ENCODE measurements around the gene CEP192. TPM values are rescaled to one million over a fixed set of nuclear protein-coding genes. Genes with fewer than 3 reads are reported as not detected.

CEP192 gene
- total RNA-seq, 1 donor from 2014 or later = 58.7 TPM

- H3K9me3 Mint-ChIP-seq = peaks cover 4% of the 10 kb centered on the region
- Histone ChIP-seq H3K27ac (no peak overlapping the region), H3K27me3 (no peaks in the 10 kb centered on the region), H3K79me2 (ENCODE audit: low read depth) (peaks cover 45% of the 10 kb centered on the region), H3K4me2 (no peak overlapping the region), H4K20me1 (ENCODE audit: low read depth) (no peaks in the 10 kb centered on the region), H2AFZ (replicated peaks) (no peak overlapping the region), H3F3A (ENCODE audit: low read depth) (no peaks in the 10 kb centered on the region), H3K36me3 (peaks cover 35% of the 10 kb centered on the region), H3K9me3 (ENCODE audit: low read depth) (no peaks in the 10 kb centered on the region), H3K4me1 (peaks cover 3% of the 10 kb centered on the region), H3K9ac (no peak overlapping the region), H3K4me3 (no peak overlapping the region)
- no peaks in the 10 kb centered on the region for H3K4me1 Mint-ChIP-seq
- no peak overlapping the region for H3K4me3 Mint-ChIP-seq
- peaks cover 50% of the 10 kb centered on the region for H3K36me3 Mint-ChIP-seq
- TF ChIP-seq EZH2phosphoT487 (IDR thresholded peaks at IDR 0.05) (no peak), EZH2 (IDR thresholded peaks at IDR 0.05) (no peak)
- TF ChIP-seq, protein P1, sequence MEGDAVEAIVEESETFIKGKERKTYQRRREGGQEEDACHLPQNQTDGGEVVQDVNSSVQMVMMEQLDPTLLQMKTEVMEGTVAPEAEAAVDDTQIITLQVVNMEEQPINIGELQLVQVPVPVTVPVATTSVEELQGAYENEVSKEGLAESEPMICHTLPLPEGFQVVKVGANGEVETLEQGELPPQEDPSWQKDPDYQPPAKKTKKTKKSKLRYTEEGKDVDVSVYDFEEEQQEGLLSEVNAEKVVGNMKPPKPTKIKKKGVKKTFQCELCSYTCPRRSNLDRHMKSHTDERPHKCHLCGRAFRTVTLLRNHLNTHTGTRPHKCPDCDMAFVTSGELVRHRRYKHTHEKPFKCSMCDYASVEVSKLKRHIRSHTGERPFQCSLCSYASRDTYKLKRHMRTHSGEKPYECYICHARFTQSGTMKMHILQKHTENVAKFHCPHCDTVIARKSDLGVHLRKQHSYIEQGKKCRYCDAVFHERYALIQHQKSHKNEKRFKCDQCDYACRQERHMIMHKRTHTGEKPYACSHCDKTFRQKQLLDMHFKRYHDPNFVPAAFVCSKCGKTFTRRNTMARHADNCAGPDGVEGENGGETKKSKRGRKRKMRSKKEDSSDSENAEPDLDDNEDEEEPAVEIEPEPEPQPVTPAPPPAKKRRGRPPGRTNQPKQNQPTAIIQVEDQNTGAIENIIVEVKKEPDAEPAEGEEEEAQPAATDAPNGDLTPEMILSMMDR (IDR thresholded peaks at IDR 0.05) = no peak
- no peak for DNase-seq (ENCODE audit: low spot score)
- no peaks in the 10 kb centered on the region for H3K27me3 Mint-ChIP-seq (ENCODE audit: insufficient read depth, low read depth)
- H3K27ac Mint-ChIP-seq = no peak overlapping the region
Measured at GRCh38 chr18:13022644-13023043, 31.5 kb downstream of the CEP192 start.

DNA sequence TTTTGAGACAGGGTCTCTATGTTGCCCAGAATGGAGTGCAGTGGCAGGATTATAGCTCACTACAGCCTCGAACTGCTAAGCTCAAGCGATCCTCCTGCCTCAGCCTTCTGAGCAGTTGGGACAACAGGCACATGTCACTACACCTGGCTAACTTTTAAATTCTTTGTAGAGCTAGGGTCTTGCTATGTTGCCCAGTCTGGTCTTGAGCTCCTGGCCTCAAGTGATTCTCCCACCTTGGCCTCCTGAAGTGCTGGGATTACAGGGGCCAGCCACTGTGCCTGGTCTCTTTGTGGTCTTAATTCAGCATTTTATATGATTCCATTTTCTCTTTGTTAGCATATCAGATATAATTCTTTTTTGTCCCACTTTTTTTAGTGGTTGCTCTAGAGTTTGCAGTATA lies 34.1 kb downstream of the CEP192 start:
- H3K4me1 Mint-ChIP-seq = no peaks in the 10 kb centered on the region
- Histone ChIP-seq H3K9me3 (ENCODE audit: low read depth) (no peaks in the 10 kb centered on the region), H3K79me2 (ENCODE audit: low read depth) (peaks cover 48% of the 10 kb centered on the region), H3K4me3 (no peak overlapping the region), H3K4me1 (peaks cover 3% of the 10 kb centered on the region), H3K9ac (no peak overlapping the region), H3F3A (ENCODE audit: low read depth) (no peaks in the 10 kb centered on the region), H3K4me2 (no peak overlapping the region), H4K20me1 (ENCODE audit: low read depth) (no peaks in the 10 kb centered on the region), H2AFZ (replicated peaks) (no peak overlapping the region), H3K27ac (no peak overlapping the region), H3K36me3 (peaks cover 29% of the 10 kb centered on the region), H3K27me3 (no peaks in the 10 kb centered on the region)
- H3K9me3 Mint-ChIP-seq = peaks cover 4% of the 10 kb centered on the region
- H3K4me3 Mint-ChIP-seq = no peak overlapping the region
- DNase-seq (ENCODE audit: low spot score) = no peak
- peaks cover 44% of the 10 kb centered on the region for H3K36me3 Mint-ChIP-seq
- H3K27me3 Mint-ChIP-seq (ENCODE audit: insufficient read depth, low read depth) = no peaks in the 10 kb centered on the region
- no peak overlapping the region for H3K27ac Mint-ChIP-seq
- TF ChIP-seq EZH2 (IDR thresholded peaks at IDR 0.05) = no peak
- TF ChIP-seq EZH2phosphoT487 (IDR thresholded peaks at IDR 0.05) = no peak
- TF ChIP-seq, protein P1 (IDR thresholded peaks at IDR 0.05) = no peak

- no peak overlapping the region for H3K9ac ChIP-seq
- H3K27me3 Mint-ChIP-seq (ENCODE audit: insufficient read depth, low read depth) = no peaks in the 10 kb centered on the region
- no peak overlapping the region for H3K27ac ChIP-seq
- no peaks in the 10 kb centered on the region for H3K9me3 ChIP-seq (ENCODE audit: low read depth)
- no peaks in the 10 kb centered on the region for H3F3A ChIP-seq (ENCODE audit: low read depth)
- H3K79me2 ChIP-seq (ENCODE audit: low read depth) = peaks cover 46% of the 10 kb centered on the region
- peaks cover 4% of the 10 kb centered on the region for H3K9me3 Mint-ChIP-seq
- no peak overlapping the region for H3K27ac Mint-ChIP-seq
- peaks cover 24% of the 10 kb centered on the region for H3K36me3 ChIP-seq
- no peaks in the 10 kb centered on the region for H4K20me1 ChIP-seq (ENCODE audit: low read depth)
- H3K4me3 Mint-ChIP-seq = no peak overlapping the region
- peaks cover 41% of the 10 kb centered on the region for H3K36me3 Mint-ChIP-seq
- H2AFZ ChIP-seq (replicated peaks) = no peak overlapping the region
- no peak overlapping the region for H3K4me3 ChIP-seq
- no peak for DNase-seq (ENCODE audit: low spot score)
- TF ChIP-seq EZH2 (IDR thresholded peaks at IDR 0.05) = no peak
- no peak for TF ChIP-seq EZH2phosphoT487 (IDR thresholded peaks at IDR 0.05)
- TF ChIP-seq, protein P1 (IDR thresholded peaks at IDR 0.05) = no peak
- H3K27me3 ChIP-seq = no peaks in the 10 kb centered on the region
- no peak overlapping the region for H3K4me2 ChIP-seq
- H3K4me1 Mint-ChIP-seq = no peaks in the 10 kb centered on the region
- H3K4me1 ChIP-seq = peaks cover 3% of the 10 kb centered on the region
Measured at GRCh38 chr18:13026583-13027270, 35.6 kb downstream of the CEP192 start.
